Trophoblast cell (in vitro differentiated cells and primary cell): ENCODE results near the gene PRKCH.

ENCODE experiments used
- DNase-seq, 2 donors: peaks; one replicate each; pipeline ENCODE4 v3.0.0-alpha.2; 2016
- H2AFZ ChIP-seq: 2 replicates; pipeline ENCODE4 v1.6.1; 2013; ENCODE audit warnings: low read length, moderate library complexity, mild to moderate bottlenecking; ENCODE audit not compliant: insufficient read depth, poor library complexity
- H2AK5ac ChIP-seq: 2 replicates; pipeline ENCODE4 v1.6.1; 2013; ENCODE audit warnings: mild to moderate bottlenecking, low read length
- H2BK120ac ChIP-seq: 2 replicates; pipeline ENCODE4 v1.6.1; 2013; ENCODE audit warnings: low read length, mild to moderate bottlenecking, moderate library complexity; ENCODE audit not compliant: insufficient read depth, poor library complexity
- H2BK12ac ChIP-seq: 2 replicates; pipeline ENCODE4 v1.6.1; 2013; ENCODE audit warnings: mild to moderate bottlenecking, low read length, moderate library complexity
- H2BK5ac ChIP-seq: 2 replicates; pipeline ENCODE4 v1.6.1; 2013; ENCODE audit warnings: low read length, low read depth, moderate library complexity, mild to moderate bottlenecking; ENCODE audit not compliant: poor library complexity
- H3K14ac ChIP-seq: 2 replicates; pipeline ENCODE4 v1.6.1; 2013; ENCODE audit warnings: mild to moderate bottlenecking, low read length
- H3K18ac ChIP-seq: 2 replicates; pipeline ENCODE4 v1.6.1; 2013; ENCODE audit warnings: mild to moderate bottlenecking, low read length
- H3K23ac ChIP-seq: 2 replicates; pipeline ENCODE4 v1.6.1; 2013; ENCODE audit warnings: low read length
- H3K27ac ChIP-seq: 2 replicates; pipeline ENCODE4 v1.5.1; 2013; ENCODE audit warnings: low read depth, mild to moderate bottlenecking, inconsistent platforms, low read length, moderate library complexity
- H3K27me3 ChIP-seq: 2 replicates; pipeline ENCODE4 v1.6.1; 2013; ENCODE audit warnings: inconsistent platforms, mild to moderate bottlenecking, low read length, moderate library complexity; ENCODE audit not compliant: insufficient read depth
- H3K36me3 ChIP-seq, 2 experiments: 1 replicate in 1 of 2; 2 replicates in 1 of 2; pipeline ENCODE4 v1.6.1; 2013; ENCODE audit warnings: low read length in 2 of 2, mild to moderate bottlenecking in 2 of 2, moderate library complexity in 1 of 2; ENCODE audit not compliant: insufficient read depth in 2 of 2, control insufficient read depth in 1 of 2
- H3K4ac ChIP-seq: 2 replicates; pipeline ENCODE4 v1.6.1; 2013; ENCODE audit warnings: low read depth, mild to moderate bottlenecking, low read length, moderate library complexity
- H3K4me1 ChIP-seq, 2 experiments: 1 replicate in 1 of 2; 2 replicates in 1 of 2; pipeline ENCODE4 v1.6.1; 2013; ENCODE audit warnings: low read length in 2 of 2, mild to moderate bottlenecking in 2 of 2, moderate library complexity in 1 of 2; ENCODE audit not compliant: insufficient read depth in 2 of 2, control insufficient read depth in 1 of 2
- H3K4me2 ChIP-seq: 2 replicates; pipeline ENCODE4 v1.6.1; 2013; ENCODE audit warnings: inconsistent platforms, mild to moderate bottlenecking, low read length, moderate library complexity
- H3K4me3 ChIP-seq: 2 replicates; pipeline ENCODE4 v1.5.1; 2013; ENCODE audit warnings: mild to moderate bottlenecking, low read depth, low read length, inconsistent platforms
- H3K79me1 ChIP-seq: one replicate; pipeline ENCODE4 v1.6.1; 2013; ENCODE audit warnings: low read length
- H3K79me2 ChIP-seq: 2 replicates; pipeline ENCODE4 v1.6.1; 2013; ENCODE audit warnings: low read length, mild to moderate bottlenecking; ENCODE audit not compliant: control insufficient read depth, insufficient read depth, poor library complexity
- H3K9ac ChIP-seq: 2 replicates; pipeline ENCODE4 v1.6.1; 2013; ENCODE audit warnings: mild to moderate bottlenecking, low read length
- H3K9me3 ChIP-seq: 2 replicates; pipeline ENCODE4 v1.6.1; 2013; ENCODE audit warnings: low read depth, mild to moderate bottlenecking, control low read depth, inconsistent platforms, low read length; ENCODE audit not compliant: insufficient read depth
- H4K12ac ChIP-seq: 2 replicates; pipeline ENCODE4 v1.6.1; 2013; ENCODE audit warnings: low read depth, mild to moderate bottlenecking, low read length, moderate library complexity
- H4K8ac ChIP-seq: 2 replicates; pipeline ENCODE4 v1.6.1; 2013; ENCODE audit warnings: low read depth, mild to moderate bottlenecking, low read length, moderate library complexity
- H4K91ac ChIP-seq: one replicate; pipeline ENCODE4 v1.6.1; 2013; ENCODE audit warnings: low read depth, mild to moderate bottlenecking, low read length, moderate library complexity
- WGBS: extraction: QIAGEN DNeasy Blood & Tissue Kit; methylation state at CpG from one replicate; pipeline ENCODE4 v1.1.7; 2013; ENCODE audit warnings: missing lambda C conversion rate; ENCODE audit not compliant: insufficient read length, insufficient coverage; ENCODE audit errors: extremely low coverage; 5-methylcytosine and 5-hydroxymethylcytosine counted together

PRKCH gene

GRCh38 chr14:61396694-61397093 is 75.3 kb downstream of the PRKCH start:
- no peaks in the 10 kb centered on the region for H3K9me3 ChIP-seq
- no peak overlapping the region for H4K12ac ChIP-seq
- no peak overlapping the region for H3K14ac ChIP-seq
- no peak overlapping the region for H2BK12ac ChIP-seq
- H3K9ac ChIP-seq: no peak overlapping the region
- peaks cover 2% of the 10 kb centered on the region for H3K79me2 ChIP-seq
- peak overlapping the region; percentile 28 for H2BK5ac ChIP-seq
- no peak overlapping the region for H2BK120ac ChIP-seq
- H3K79me1 ChIP-seq: peaks cover 2% of the 10 kb centered on the region
- no peaks in the 10 kb centered on the region for H3K27me3 ChIP-seq
- H3K23ac ChIP-seq: no peak overlapping the region
- no peak overlapping the region for H4K91ac ChIP-seq
- H3K4ac ChIP-seq: no peak overlapping the region
- no peak for DNase-seq
- H3K4me1 ChIP-seq: peaks cover 6% of the 10 kb centered on the region in 2 experiments
- no peak overlapping the region for H2AK5ac ChIP-seq
- no peak overlapping the region for H3K18ac ChIP-seq
- no CpG with 5 or more reads among the region's 3 CpGs for WGBS
- H2AFZ ChIP-seq: no peak overlapping the region
- H3K4me2 ChIP-seq: no peak overlapping the region
- no peak overlapping the region for H3K4me3 ChIP-seq
- peaks cover 3 to 6% of the 10 kb centered on the region in 2 experiments for H3K36me3 ChIP-seq
- H4K8ac ChIP-seq: no peak overlapping the region
- no peak overlapping the region for H3K27ac ChIP-seq

DNA sequence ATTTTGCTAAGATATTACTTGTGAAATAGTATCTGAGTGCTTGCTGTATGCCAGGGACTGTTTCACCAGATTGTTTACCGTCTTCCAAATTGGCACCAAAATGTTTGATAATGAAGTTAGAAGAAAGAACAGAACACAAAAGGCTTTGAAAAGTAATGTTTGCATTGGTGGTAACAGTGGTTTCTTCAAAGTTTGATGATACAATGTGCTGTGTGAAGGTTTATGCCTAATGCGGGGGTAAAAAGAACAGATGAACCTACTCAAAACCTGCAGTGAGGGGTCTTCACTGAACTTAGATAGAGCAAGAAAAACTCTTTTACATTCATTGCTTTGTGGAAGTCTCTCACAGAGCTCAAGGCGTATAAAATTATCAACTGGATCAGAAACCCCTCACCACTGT is 76.2 kb downstream of the PRKCH start:
- H2BK5ac ChIP-seq: no peak overlapping the region
- no peak overlapping the region for H3K23ac ChIP-seq
- no peak for DNase-seq
- H4K12ac ChIP-seq: no peak overlapping the region
- no peak overlapping the region for H2AK5ac ChIP-seq
- H4K8ac ChIP-seq: no peak overlapping the region
- H3K27ac ChIP-seq: no peak overlapping the region
- H3K18ac ChIP-seq: no peak overlapping the region
- no peak overlapping the region for H2BK12ac ChIP-seq
- H3K9ac ChIP-seq: no peak overlapping the region
- H3K36me3 ChIP-seq: peaks cover 3 to 6% of the 10 kb centered on the region in 2 experiments
- H3K4me1 ChIP-seq: peaks cover 6% of the 10 kb centered on the region in 2 experiments
- no peaks in the 10 kb centered on the region for H3K27me3 ChIP-seq
- no peak overlapping the region for H2AFZ ChIP-seq
- H3K9me3 ChIP-seq: no peaks in the 10 kb centered on the region
- H4K91ac ChIP-seq: no peak overlapping the region
- H3K79me1 ChIP-seq: peaks cover 2% of the 10 kb centered on the region
- no peak overlapping the region for H2BK120ac ChIP-seq
- no peak overlapping the region for H3K4me2 ChIP-seq
- no peak overlapping the region for H3K4ac ChIP-seq
- no peak overlapping the region for H3K4me3 ChIP-seq
- no peak overlapping the region for H3K14ac ChIP-seq
- H3K79me2 ChIP-seq: peaks cover 2% of the 10 kb centered on the region
- no CpG with 5 or more reads among the region's 3 CpGs for WGBS

DNA sequence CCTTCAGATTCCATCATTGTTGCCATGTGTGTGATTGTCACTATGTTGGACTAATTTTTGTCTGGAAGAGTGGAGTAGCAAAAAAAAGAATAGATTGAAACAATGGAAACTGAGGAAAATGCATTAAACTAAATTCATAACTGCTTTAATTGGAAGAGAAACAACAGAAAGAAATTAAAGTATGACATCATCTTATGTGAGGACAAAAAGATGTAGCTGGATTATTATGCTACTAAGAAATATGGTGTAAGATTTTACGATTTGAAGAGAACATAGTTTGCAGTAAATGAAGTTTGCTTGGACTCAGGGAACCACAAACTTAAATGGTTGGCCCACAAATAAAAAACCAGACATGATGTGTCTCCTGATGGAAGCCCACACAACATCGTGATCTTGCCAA is 76.8 kb downstream of the PRKCH start:
- Histone ChIP-seq H4K12ac (no peak overlapping the region), H3K14ac (no peak overlapping the region), H2AK5ac (no peak overlapping the region), H3K79me2 (peaks cover 2% of the 10 kb centered on the region), H3K23ac (no peak overlapping the region), H3K27me3 (no peaks in the 10 kb centered on the region), H4K91ac (no peak overlapping the region), H2BK120ac (no peak overlapping the region), H3K4me1 (peaks cover 6% of the 10 kb centered on the region in 2 experiments), H3K18ac (no peak overlapping the region), H3K36me3 (peaks cover 3 to 6% of the 10 kb centered on the region in 2 experiments), H3K9ac (no peak overlapping the region), H3K9me3 (no peaks in the 10 kb centered on the region), H3K27ac (no peak overlapping the region), H3K79me1 (peaks cover 2% of the 10 kb centered on the region), H2BK12ac (no peak overlapping the region), H3K4me2 (no peak overlapping the region), H3K4ac (no peak overlapping the region), H2BK5ac (no peak overlapping the region), H4K8ac (no peak overlapping the region), H3K4me3 (no peak overlapping the region), H2AFZ (no peak overlapping the region)
- WGBS: no CpG with 5 or more reads among the region's 2 CpGs
- DNase-seq: no peak

DNA sequence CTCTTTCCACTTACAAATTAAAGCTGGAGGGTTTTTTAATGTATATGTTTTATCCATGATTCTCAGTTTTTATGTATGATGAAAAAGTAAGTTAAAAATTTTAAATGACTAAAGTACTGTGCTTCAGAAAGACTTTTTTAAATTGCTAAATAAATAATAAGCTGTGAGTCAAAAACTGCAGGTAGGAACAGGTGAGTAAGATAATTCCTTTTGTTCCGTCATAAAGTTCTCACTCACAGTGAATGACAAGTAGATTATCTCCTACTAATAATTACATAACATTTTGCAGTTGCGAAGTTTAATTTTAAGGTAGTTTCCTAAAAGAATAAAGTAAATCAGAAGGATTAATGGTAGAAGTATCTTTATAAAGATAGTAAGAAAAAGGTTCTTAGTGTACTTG is 78.0 kb downstream of the PRKCH start:
- H2BK12ac ChIP-seq: no peak overlapping the region
- no peak overlapping the region for H2AK5ac ChIP-seq
- H2AFZ ChIP-seq: no peak overlapping the region
- H3K4ac ChIP-seq: no peak overlapping the region
- H3K36me3 ChIP-seq: peaks cover 3 to 6% of the 10 kb centered on the region in 2 experiments
- no peak overlapping the region for H2BK120ac ChIP-seq
- H3K23ac ChIP-seq: no peak overlapping the region
- H3K18ac ChIP-seq: no peak overlapping the region
- H3K9me3 ChIP-seq: no peaks in the 10 kb centered on the region
- peaks cover 7% of the 10 kb centered on the region for H3K79me1 ChIP-seq
- H4K8ac ChIP-seq: no peak overlapping the region
- peaks cover 9% of the 10 kb centered on the region in 2 experiments for H3K4me1 ChIP-seq
- no peak overlapping the region for H3K14ac ChIP-seq
- H3K4me2 ChIP-seq: no peak overlapping the region
- peak in 1 of 2 donors; percentile 16 for DNase-seq
- H3K79me2 ChIP-seq: peaks cover 2% of the 10 kb centered on the region
- no peak overlapping the region for H4K12ac ChIP-seq
- no peak overlapping the region for H3K27ac ChIP-seq
- H2BK5ac ChIP-seq: no peak overlapping the region
- no CpG with 5 or more reads among the region's 2 CpGs for WGBS
- no peak overlapping the region for H4K91ac ChIP-seq
- H3K4me3 ChIP-seq: no peak overlapping the region
- H3K9ac ChIP-seq: no peak overlapping the region
- H3K27me3 ChIP-seq: no peaks in the 10 kb centered on the region
